ENCODE results near the gene FAS.

FAS gene

DNA sequence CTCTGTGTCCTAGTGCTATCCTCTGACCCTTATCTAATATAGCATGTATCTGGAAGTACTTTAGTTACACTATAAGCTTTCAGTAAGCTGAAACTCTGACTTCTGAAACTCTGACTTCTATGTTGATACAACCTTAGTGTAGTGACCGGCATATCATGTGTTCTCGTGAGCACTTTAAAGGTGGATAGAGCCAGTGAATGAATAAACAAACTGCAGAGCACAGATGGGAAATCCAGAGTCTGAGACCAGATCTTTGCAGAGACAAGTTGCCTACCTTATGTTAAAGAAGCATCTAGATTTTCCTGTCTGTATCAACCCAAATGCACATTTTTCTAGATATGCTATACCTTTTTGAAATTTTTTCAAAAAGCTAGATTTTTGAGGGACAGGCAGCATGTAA lies 41.5 kb upstream of the FAS start:
- TF ChIP-seq, protein P1, sequence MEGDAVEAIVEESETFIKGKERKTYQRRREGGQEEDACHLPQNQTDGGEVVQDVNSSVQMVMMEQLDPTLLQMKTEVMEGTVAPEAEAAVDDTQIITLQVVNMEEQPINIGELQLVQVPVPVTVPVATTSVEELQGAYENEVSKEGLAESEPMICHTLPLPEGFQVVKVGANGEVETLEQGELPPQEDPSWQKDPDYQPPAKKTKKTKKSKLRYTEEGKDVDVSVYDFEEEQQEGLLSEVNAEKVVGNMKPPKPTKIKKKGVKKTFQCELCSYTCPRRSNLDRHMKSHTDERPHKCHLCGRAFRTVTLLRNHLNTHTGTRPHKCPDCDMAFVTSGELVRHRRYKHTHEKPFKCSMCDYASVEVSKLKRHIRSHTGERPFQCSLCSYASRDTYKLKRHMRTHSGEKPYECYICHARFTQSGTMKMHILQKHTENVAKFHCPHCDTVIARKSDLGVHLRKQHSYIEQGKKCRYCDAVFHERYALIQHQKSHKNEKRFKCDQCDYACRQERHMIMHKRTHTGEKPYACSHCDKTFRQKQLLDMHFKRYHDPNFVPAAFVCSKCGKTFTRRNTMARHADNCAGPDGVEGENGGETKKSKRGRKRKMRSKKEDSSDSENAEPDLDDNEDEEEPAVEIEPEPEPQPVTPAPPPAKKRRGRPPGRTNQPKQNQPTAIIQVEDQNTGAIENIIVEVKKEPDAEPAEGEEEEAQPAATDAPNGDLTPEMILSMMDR (conservative IDR thresholded peaks at IDR 0.05; ENCODE audit: low read length) = no peak
- DNase-seq (ENCODE audit: low read depth) = no peak
- peak overlapping the region; percentile 27 for H3K4me3 ChIP-seq (ENCODE audit: low read length)

DNA sequence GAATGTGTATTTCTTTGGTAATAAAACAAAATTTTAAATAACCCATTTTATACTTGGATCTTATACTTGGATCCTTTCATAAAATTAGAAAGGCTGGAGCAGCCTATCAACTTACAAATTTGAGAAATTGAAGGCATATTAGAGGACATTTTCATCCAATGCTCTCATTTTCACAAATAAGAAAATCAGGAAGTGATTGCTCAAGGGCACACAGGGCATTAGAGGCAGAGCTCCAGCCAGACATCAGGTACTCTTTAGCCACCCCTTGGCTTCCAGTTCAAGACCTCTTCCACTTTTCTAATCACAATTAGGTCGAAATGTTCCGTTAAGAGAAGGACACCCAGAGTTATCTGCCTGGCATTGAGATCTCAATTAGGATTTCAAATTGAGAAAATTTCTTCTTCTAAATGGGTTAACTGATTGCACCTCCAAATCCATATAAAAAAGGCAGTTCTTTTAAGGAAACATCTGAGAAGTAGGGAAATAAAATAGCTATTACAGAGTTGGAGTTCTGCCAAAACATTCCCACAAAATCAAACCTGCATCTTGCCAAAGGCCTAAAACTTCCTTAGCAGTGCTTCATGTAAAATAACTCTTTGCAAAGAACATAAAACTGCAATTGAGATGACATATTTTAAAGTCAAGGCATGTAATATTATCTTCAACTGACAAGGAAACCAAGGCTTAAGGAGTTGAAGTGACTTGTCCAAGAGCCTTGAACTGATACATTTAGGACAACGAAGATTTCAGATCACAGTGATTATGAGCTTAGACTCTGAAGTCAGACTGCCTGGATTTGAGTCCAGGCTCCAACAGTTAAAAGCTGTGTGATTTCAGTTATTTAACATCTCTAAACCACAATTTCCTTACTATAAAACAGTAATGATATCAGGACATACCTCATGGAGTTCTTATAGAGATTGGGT lies 40.4 kb upstream of the FAS start:
- no peak for DNase-seq (ENCODE audit: low read depth)
- H3K4me3 ChIP-seq (ENCODE audit: low read length) = peak overlapping the region; percentile 51
- TF ChIP-seq, protein P1 (conservative IDR thresholded peaks at IDR 0.05; ENCODE audit: low read length) = no peak

DNA sequence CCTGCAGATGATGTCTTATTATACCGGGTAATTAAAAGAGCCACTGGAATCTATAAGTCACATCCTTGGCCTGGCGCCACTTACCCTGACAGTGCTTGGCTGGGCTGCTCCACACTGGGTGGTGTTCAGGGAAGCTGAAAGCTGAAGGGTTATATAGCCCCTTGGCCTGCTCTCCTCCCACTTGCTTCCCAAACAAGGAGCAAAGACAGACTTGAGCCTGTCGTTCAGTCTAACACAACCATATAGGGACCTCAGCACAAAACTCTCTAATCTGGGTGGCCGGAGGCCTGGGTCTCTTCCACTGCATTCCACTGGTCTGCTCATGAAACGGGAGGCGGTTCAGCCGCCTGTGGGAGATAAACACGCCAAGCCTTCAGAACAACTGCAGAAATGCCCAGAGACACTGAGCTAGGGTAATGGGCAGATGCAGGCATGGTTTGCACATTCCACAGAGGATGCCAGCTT lies 37.9 kb upstream of the FAS start, which contains the start of gene ACTA2:
Gene ACTA2 (minus strand): TSS at position 127 of the 465 bp plus-strand sequence. CDS start 3,843 bp downstream, outside the sequence.
- peak; percentile 83 for DNase-seq (ENCODE audit: low read depth)
- H3K4me3 ChIP-seq (ENCODE audit: low read length) = peak within 1 kb of the TSS; percentile 51

DNA sequence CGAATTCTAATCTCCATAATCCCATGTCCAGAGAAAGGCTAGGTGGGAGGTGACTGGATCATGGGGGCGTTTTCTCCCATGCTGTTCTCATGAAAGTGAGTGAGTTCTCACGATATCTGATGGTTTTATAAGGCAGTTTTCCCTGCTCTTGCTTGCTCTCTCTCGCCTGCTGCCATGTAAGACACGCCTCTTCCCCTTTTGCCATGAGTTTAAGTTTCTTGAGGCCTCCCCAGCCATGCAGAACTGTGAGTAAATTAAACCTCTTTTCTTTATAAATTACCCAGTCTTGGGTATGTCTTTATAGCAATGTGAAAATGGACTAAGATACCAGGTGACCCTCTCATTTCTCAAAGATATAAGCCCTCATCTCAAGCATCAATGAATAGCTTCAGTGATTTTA lies 36.9 kb upstream of the FAS start:
- TF ChIP-seq, protein P1 (conservative IDR thresholded peaks at IDR 0.05; ENCODE audit: low read length) = no peak
- no peak overlapping the region for H3K4me3 ChIP-seq (ENCODE audit: low read length)
- no peak for DNase-seq (ENCODE audit: low read depth)

More for the DNA sequence above, 37.9 kb upstream of the FAS start, which contains the start of gene ACTA2:
- TF ChIP-seq, protein P1 (conservative IDR thresholded peaks at IDR 0.05; ENCODE audit: low read length) = no peak

DNA sequence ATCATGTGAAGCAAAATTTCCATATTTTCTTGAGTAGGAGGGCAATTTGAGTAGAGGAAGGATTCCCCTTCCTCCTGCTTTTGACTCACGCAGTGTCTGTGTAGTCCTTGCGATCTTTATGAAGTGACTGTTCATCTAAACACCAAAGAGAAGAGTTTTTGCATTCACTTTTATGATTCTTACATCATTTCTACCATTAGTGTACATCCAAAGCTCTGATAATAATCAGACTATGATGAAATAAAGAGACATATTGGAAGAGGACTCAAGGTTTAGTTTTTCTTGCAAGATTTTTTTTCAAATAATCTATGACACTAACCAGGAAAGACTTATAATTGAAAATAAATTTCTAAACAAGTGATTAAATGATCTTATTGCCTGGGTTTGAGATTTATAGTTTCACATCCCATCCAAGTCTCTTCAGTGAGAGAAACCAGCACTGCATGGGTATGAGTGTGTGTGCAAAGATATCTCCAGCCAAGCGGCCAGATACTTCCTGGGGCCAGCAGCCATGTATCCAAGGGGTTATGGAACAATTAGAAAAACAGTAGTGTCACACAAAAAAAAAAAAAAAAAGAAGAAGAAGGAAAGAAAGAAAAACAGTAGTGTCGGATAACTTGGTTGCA lies 36.0 kb upstream of the FAS start:
- TF ChIP-seq, protein P1 (conservative IDR thresholded peaks at IDR 0.05; ENCODE audit: low read length) = no peak
- DNase-seq (ENCODE audit: low read depth) = no peak

DNA sequence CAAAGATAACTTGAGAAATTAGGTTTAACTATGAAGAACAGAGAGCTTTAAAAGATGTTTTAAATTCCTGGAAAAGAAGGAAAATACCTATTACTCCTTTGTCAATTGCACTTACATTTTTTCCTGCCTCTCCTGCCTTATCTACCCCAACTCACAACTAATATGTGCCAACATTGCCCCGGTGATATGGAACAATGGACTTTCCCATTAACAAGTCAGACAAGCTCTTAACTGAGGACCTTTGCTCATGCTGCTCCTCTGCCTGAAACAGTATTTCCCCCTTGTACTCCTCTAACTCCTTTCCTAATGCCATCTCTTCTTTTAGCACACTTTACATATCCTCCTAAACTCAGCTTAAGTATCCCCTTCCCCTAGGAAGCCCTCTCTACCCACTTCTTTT lies 33.2 kb upstream of the FAS start:
- no peak overlapping the region for H3K4me3 ChIP-seq (ENCODE audit: low read length)
- DNase-seq (ENCODE audit: low read depth) = no peak
- TF ChIP-seq, protein P1 (conservative IDR thresholded peaks at IDR 0.05; ENCODE audit: low read length) = no peak

More for the DNA sequence above, 36.0 kb upstream of the FAS start:
- no peak overlapping the region for H3K4me3 ChIP-seq (ENCODE audit: low read length)
